MM.1S (cell line): Measurements from ENCODE around the gene BACH2.

Source experiments
- DNase-seq: peaks from one replicate; pipeline ENCODE4 v3.0.0-alpha.2; 2015
- H2AFZ ChIP-seq: fragments of 300-600 bp; sonication (generic); 2 replicates; pipeline ENCODE4 v1.6.0; 2016; ENCODE audit warnings: antibody characterized with exemption, low read length
- H3F3A ChIP-seq: fragments of 300-600 bp; sonication (generic); 2 replicates; pipeline ENCODE4 v1.6.1; 2016; ENCODE audit warnings: mild to moderate bottlenecking, antibody characterized with exemption, low read length, moderate library complexity, mixed read lengths; ENCODE audit not compliant: insufficient read depth
- H3K27ac ChIP-seq: fragments of 300-600 bp; sonication (generic); 2 replicates; pipeline ENCODE4 v1.5.1; 2016; ENCODE audit warnings: mild to moderate bottlenecking, low read length
- H3K27me3 ChIP-seq: fragments of 300-600 bp; sonication (generic); replicated peaks from 2 replicates; pipeline ENCODE4 v1.6.0; 2016; ENCODE audit warnings: low read length; ENCODE audit not compliant: insufficient read depth
- H3K36me3 ChIP-seq: fragments of 300-600 bp; sonication (generic); replicated peaks from 2 replicates; pipeline ENCODE4 v1.6.1; 2016; ENCODE audit warnings: mild to moderate bottlenecking, low read length, mixed read lengths; ENCODE audit not compliant: insufficient read depth
- H3K4me1 ChIP-seq: fragments of 300-600 bp; sonication (generic); 2 replicates; pipeline ENCODE4 v1.6.1; 2016; ENCODE audit warnings: low read length, mixed read lengths
- H3K4me2 ChIP-seq: fragments of 300-600 bp; sonication (generic); 2 replicates; pipeline ENCODE4 v1.6.0; 2016; ENCODE audit warnings: low read depth, low read length
- H3K4me3 ChIP-seq: fragments of 300-600 bp; sonication (generic); 2 replicates; pipeline ENCODE4 v1.5.1; 2016; ENCODE audit warnings: low read length, mixed read lengths
- H3K79me2 ChIP-seq: fragments of 300-600 bp; sonication (generic); 2 replicates; pipeline ENCODE4 v1.6.1; 2016; ENCODE audit warnings: mixed run types, low read length, mixed read lengths
- H3K9ac ChIP-seq: fragments of 300-600 bp; sonication (generic); 2 replicates; pipeline ENCODE4 v1.6.1; 2016; ENCODE audit warnings: low read length, mixed read lengths
- H3K9me2 ChIP-seq: fragments of 300-600 bp; sonication (generic); replicated peaks from 2 replicates; pipeline ENCODE4 v1.6.1; 2016; ENCODE audit warnings: mild to moderate bottlenecking, low read length, mixed read lengths; ENCODE audit not compliant: insufficient read depth
- H3K9me3 ChIP-seq: fragments of 300-600 bp; sonication (generic); replicated peaks from 2 replicates; pipeline ENCODE4 v1.6.1; 2016; ENCODE audit warnings: mild to moderate bottlenecking, low read length, mixed read lengths; ENCODE audit not compliant: insufficient read depth
- H4K20me1 ChIP-seq: fragments of 300-600 bp; sonication (generic); 2 replicates; pipeline ENCODE4 v1.6.1; 2016; ENCODE audit warnings: mild to moderate bottlenecking, low read length, moderate library complexity, mixed read lengths; ENCODE audit not compliant: insufficient read depth
- EZH2 ChIP-seq: fragments of 300-600 bp; sonication (generic); optimal IDR thresholded peaks from 2 replicates; pipeline ENCODE3; 2017; ENCODE audit warnings: low read depth, mild to moderate bottlenecking, antibody characterized with exemption, low read length, mixed read lengths
- EZH2phosphoT487 ChIP-seq: fragments of 300-600 bp; sonication (generic); IDR thresholded peaks from 2 replicates; pipeline ENCODE4 v1.6.1; 2018; ENCODE audit warnings: antibody characterized with exemption, low read length
- TF ChIP-seq, protein P1 (sequence below): fragments of 300-600 bp; sonication (generic); IDR thresholded peaks from 2 replicates; pipeline ENCODE4 v1.5.1; 2016; ENCODE audit warnings: antibody characterized with exemption, low read length, mixed read lengths

BACH2 gene

GRCh38 chr6:90202156-90202555, 94.5 kb downstream of the BACH2 start:
- no peaks in the 10 kb centered on the region for H3F3A ChIP-seq
- H3K27ac ChIP-seq: no peak overlapping the region
- H3K4me3 ChIP-seq: no peak overlapping the region
- H3K4me1 ChIP-seq: 0 out of 2 replicates have a peak, but pooled peaks cover 10% of the 10 kb centered on the region
- H3K4me2 ChIP-seq: peak overlapping the region; percentile 28; the same call in 1 of the 2 replicates
- peak; percentile 10 for DNase-seq
- no peaks in the 10 kb centered on the region for H4K20me1 ChIP-seq
- no peak overlapping the region for H2AFZ ChIP-seq
- H3K9ac ChIP-seq: no peak overlapping the region
- no peaks in the 10 kb centered on the region for H3K9me3 ChIP-seq
- H3K79me2 ChIP-seq: no peaks in the 10 kb centered on the region
- H3K36me3 ChIP-seq: no peaks in the 10 kb centered on the region
- no peaks in the 10 kb centered on the region for H3K27me3 ChIP-seq
- TF ChIP-seq, protein P1, sequence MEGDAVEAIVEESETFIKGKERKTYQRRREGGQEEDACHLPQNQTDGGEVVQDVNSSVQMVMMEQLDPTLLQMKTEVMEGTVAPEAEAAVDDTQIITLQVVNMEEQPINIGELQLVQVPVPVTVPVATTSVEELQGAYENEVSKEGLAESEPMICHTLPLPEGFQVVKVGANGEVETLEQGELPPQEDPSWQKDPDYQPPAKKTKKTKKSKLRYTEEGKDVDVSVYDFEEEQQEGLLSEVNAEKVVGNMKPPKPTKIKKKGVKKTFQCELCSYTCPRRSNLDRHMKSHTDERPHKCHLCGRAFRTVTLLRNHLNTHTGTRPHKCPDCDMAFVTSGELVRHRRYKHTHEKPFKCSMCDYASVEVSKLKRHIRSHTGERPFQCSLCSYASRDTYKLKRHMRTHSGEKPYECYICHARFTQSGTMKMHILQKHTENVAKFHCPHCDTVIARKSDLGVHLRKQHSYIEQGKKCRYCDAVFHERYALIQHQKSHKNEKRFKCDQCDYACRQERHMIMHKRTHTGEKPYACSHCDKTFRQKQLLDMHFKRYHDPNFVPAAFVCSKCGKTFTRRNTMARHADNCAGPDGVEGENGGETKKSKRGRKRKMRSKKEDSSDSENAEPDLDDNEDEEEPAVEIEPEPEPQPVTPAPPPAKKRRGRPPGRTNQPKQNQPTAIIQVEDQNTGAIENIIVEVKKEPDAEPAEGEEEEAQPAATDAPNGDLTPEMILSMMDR: no peak
- TF ChIP-seq EZH2phosphoT487 (no peak), EZH2 (no peak)
- H3K9me2 ChIP-seq: no peaks in the 10 kb centered on the region

- H3K4me2 ChIP-seq: no peak overlapping the region
- no peak overlapping the region for H3K4me3 ChIP-seq
- H3F3A ChIP-seq: no peaks in the 10 kb centered on the region
- H3K36me3 ChIP-seq: no peaks in the 10 kb centered on the region
- no peaks in the 10 kb centered on the region for H3K27me3 ChIP-seq
- H2AFZ ChIP-seq: no peak overlapping the region
- H3K4me1 ChIP-seq: 0 out of 2 replicates have a peak, but pooled peaks cover 10% of the 10 kb centered on the region
- H4K20me1 ChIP-seq: no peaks in the 10 kb centered on the region
- H3K9me2 ChIP-seq: no peaks in the 10 kb centered on the region
- no peak for TF ChIP-seq EZH2
- TF ChIP-seq, protein P1: no peak
- TF ChIP-seq EZH2phosphoT487: no peak
- no peak for DNase-seq
- no peaks in the 10 kb centered on the region for H3K9me3 ChIP-seq
- no peaks in the 10 kb centered on the region for H3K79me2 ChIP-seq
- H3K9ac ChIP-seq: no peak overlapping the region
- no peak overlapping the region for H3K27ac ChIP-seq
Observed at GRCh38 chr6:90199900-90200299, 96.7 kb downstream of the BACH2 start.

DNA sequence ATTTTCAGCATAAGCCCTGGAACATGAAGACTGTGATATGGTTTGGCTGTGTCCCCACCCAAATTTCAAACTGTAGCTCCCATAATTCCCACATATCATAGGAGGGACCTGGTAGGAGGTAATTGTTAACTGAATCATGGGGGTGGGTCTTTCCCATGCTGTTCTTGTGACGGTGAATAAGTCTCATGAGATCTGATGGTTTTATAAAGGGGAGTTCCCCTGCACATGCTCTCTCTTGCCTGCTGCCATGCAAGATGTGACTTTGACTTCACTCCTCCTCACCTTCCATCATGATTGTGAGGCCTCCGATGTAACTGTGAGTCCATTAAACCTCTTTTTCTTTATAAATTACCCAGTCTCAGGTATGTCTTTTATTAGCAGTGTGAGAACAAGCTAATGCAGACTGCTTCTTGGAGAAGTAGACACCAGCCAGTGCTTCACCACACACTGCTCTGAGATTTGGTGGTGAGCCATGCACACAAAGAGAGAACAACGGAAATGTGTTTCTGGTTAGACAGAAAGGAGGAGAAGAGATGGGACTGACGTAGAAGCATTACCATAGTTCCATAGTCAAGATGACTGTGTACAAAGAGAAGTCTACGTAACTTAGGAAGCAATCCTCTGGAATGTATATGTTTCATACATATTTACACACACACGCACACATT, 97.8 kb downstream of the BACH2 start:
- H3K27ac ChIP-seq: no peak overlapping the region
- no peaks in the 10 kb centered on the region for H3K79me2 ChIP-seq
- H3K4me1 ChIP-seq: 0 out of 2 replicates have a peak, but pooled peaks cover 10% of the 10 kb centered on the region
- H4K20me1 ChIP-seq: no peaks in the 10 kb centered on the region
- H3K9me3 ChIP-seq: no peaks in the 10 kb centered on the region
- H3K4me3 ChIP-seq: no peak overlapping the region
- no peaks in the 10 kb centered on the region for H3K27me3 ChIP-seq
- no peaks in the 10 kb centered on the region for H3K9me2 ChIP-seq
- no peak overlapping the region for H3K4me2 ChIP-seq
- no peaks in the 10 kb centered on the region for H3K36me3 ChIP-seq
- H2AFZ ChIP-seq: no peak overlapping the region
- DNase-seq: no peak
- no peak overlapping the region for H3K9ac ChIP-seq
- TF ChIP-seq, protein P1: no peak
- no peaks in the 10 kb centered on the region for H3F3A ChIP-seq
